OCI-LY3 (cell line): ENCODE measurements around the gene ZBTB49.

Experiments used
- H2AFZ ChIP-seq: fragments of 200-600, 300-600 bp; shearing (Covaris generic); 2 replicates; pipeline ENCODE4 v1.6.0; 2014; ENCODE audit warnings: antibody characterized with exemption, low read depth, low read length
- H3K27ac ChIP-seq: fragments of 200-600, 300-600 bp; sonication (generic); 2 replicates; pipeline ENCODE4 v1.5.1; 2014; ENCODE audit warnings: mild to moderate bottlenecking, low read length, moderate library complexity, mixed read lengths
- H3K27me3 ChIP-seq: fragments of 200-600, 300-600 bp; sonication (generic); 2 replicates; pipeline ENCODE4 v1.6.1; 2014; ENCODE audit warnings: low read depth, low read length, mixed read lengths
- H3K36me3 ChIP-seq: fragments of 200-600, 300-600 bp; sonication (generic); replicated peaks from 2 replicates; pipeline ENCODE3; 2014; ENCODE audit warnings: low read depth, low read length, mixed read lengths
- H3K4me1 ChIP-seq: fragments of 300-600, 200-600 bp; sonication (generic); 2 replicates; pipeline ENCODE4 v1.6.1; 2014; ENCODE audit warnings: low read length, mixed read lengths
- H3K4me2 ChIP-seq: fragments of 200-600, 300-600 bp; sonication (generic); 2 replicates; pipeline ENCODE4 v1.6.1; 2014; ENCODE audit warnings: low read length, mixed read lengths
- H3K4me3 ChIP-seq: fragments of 300-600, 200-600 bp; sonication (generic); 2 replicates; pipeline ENCODE4 v1.5.1; 2014; ENCODE audit warnings: antibody characterized with exemption, mild to moderate bottlenecking, low read length, moderate library complexity
- H3K79me2 ChIP-seq: fragments of 300-600, 200-600 bp; shearing (Covaris generic); 2 replicates; pipeline ENCODE4 v1.6.1; 2014; ENCODE audit warnings: mild to moderate bottlenecking, low read length, mixed read lengths
- H3K9ac ChIP-seq: fragments of 300-600, 200-600 bp; shearing (Covaris generic); 2 replicates; pipeline ENCODE4 v1.6.0; 2014; ENCODE audit warnings: mild to moderate bottlenecking, low read length, moderate library complexity
- H3K9me3 ChIP-seq: fragments of 200-600, 300-600 bp; shearing (Covaris generic); 2 replicates; pipeline ENCODE4 v1.6.1; 2014; ENCODE audit warnings: low read length, mixed read lengths; ENCODE audit not compliant: insufficient read depth
- H4K20me1 ChIP-seq: fragments of 200-600, 300-600 bp; sonication (generic); 2 replicates; pipeline ENCODE4 v1.6.1; 2016; ENCODE audit warnings: low read length, mixed read lengths; ENCODE audit not compliant: insufficient read depth
- EZH2phosphoT487 ChIP-seq: fragments of 200-600 bp; shearing (Covaris generic); IDR thresholded peaks from 2 replicates; pipeline ENCODE4 v1.6.1; 2018; ENCODE audit warnings: antibody characterized with exemption, mixed run types, low read depth
- TF ChIP-seq, protein P1 (sequence below): fragments of 200-600, 300-600 bp; sonication (generic); IDR thresholded peaks from 2 replicates; pipeline ENCODE4 v1.5.1; 2014; ENCODE audit warnings: antibody characterized with exemption, low read length, low read depth

Gene ZBTB49

DNA sequence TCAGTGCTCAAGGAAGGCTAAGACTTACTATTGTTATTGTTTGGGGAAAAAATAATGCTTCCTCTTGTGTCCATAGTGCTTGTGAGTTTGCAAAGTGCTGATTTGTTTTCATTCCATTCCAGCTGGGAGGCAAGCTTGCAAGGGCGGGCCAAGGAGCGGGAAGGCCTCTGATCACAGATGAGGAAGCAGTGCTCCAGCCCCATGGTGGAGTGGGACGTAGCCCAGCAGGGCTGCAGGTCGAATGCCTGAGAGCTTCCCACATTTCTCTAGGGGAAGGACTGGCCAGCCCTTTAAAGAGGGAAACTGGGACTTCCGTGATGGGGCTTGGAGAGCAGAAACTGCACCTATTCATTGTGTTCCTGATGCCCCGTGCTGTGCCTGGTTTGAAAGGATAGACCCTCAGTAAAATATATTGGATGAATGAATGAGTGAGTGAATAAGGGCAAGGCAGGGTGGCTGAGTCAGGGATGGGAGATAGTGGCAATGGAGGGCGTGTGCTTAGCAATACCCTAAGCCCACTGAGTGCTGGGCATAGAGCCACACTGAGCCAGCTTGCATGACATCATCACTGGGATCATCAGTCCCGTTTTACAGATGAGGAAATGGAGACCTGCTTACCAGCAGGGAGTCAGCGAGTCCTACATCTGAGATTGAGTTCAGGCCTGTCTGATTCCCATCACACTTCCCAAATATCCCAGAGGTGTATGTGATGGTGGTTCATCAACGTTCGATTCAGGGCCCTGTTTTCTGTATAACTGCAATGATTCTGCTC is 78.9 kb downstream of the ZBTB49 start:
- Histone ChIP-seq H3K4me2 (no peak overlapping the region), H3K27me3 (no peaks in the 10 kb centered on the region), H3K36me3 (peaks cover 16% of the 10 kb centered on the region), H3K4me1 (peaks cover 8% of the 10 kb centered on the region), H2AFZ (no peak overlapping the region; the same call in 1 of the 2 replicates), H4K20me1 (no peaks in the 10 kb centered on the region), H3K9ac (no peak overlapping the region), H3K79me2 (no peaks in the 10 kb centered on the region), H3K4me3 (no peak overlapping the region), H3K9me3 (peaks cover 10% of the 10 kb centered on the region), H3K27ac (no peak overlapping the region)
- TF ChIP-seq, protein P1, sequence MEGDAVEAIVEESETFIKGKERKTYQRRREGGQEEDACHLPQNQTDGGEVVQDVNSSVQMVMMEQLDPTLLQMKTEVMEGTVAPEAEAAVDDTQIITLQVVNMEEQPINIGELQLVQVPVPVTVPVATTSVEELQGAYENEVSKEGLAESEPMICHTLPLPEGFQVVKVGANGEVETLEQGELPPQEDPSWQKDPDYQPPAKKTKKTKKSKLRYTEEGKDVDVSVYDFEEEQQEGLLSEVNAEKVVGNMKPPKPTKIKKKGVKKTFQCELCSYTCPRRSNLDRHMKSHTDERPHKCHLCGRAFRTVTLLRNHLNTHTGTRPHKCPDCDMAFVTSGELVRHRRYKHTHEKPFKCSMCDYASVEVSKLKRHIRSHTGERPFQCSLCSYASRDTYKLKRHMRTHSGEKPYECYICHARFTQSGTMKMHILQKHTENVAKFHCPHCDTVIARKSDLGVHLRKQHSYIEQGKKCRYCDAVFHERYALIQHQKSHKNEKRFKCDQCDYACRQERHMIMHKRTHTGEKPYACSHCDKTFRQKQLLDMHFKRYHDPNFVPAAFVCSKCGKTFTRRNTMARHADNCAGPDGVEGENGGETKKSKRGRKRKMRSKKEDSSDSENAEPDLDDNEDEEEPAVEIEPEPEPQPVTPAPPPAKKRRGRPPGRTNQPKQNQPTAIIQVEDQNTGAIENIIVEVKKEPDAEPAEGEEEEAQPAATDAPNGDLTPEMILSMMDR, result no peak
- no peak for TF ChIP-seq EZH2phosphoT487
